Measurements from ENCODE around the gene SOD1. TPM values are rescaled to one million over a fixed set of nuclear protein-coding genes. Genes with fewer than 3 reads are reported as not detected.

Gene SOD1
- total and polyA plus RNA-seq, 2 of the 13 experiments (the other 11 are each of a cell fraction or from before 2014, with no cell fraction given), result 317 to 537 TPM

DNA sequence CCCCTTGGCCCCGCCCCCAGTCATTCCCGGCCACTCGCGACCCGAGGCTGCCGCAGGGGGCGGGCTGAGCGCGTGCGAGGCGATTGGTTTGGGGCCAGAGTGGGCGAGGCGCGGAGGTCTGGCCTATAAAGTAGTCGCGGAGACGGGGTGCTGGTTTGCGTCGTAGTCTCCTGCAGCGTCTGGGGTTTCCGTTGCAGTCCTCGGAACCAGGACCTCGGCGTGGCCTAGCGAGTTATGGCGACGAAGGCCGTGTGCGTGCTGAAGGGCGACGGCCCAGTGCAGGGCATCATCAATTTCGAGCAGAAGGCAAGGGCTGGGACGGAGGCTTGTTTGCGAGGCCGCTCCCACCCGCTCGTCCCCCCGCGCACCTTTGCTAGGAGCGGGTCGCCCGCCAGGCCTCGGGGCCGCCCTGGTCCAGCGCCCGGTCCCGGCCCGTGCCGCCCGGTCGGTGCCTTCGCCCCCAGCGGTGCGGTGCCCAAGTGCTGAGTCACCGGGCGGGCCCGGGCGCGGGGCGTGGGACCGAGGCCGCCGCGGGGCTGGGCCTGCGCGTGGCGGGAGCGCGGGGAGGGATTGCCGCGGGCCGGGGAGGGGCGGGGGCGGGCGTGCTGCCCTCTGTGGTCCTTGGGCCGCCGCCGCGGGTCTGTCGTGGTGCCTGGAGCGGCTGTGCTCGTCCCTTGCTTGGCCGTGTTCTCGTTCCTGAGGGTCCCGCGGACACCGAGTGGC is at the start of gene SOD1 (continued):
- TF ChIP-seq, protein P1, sequence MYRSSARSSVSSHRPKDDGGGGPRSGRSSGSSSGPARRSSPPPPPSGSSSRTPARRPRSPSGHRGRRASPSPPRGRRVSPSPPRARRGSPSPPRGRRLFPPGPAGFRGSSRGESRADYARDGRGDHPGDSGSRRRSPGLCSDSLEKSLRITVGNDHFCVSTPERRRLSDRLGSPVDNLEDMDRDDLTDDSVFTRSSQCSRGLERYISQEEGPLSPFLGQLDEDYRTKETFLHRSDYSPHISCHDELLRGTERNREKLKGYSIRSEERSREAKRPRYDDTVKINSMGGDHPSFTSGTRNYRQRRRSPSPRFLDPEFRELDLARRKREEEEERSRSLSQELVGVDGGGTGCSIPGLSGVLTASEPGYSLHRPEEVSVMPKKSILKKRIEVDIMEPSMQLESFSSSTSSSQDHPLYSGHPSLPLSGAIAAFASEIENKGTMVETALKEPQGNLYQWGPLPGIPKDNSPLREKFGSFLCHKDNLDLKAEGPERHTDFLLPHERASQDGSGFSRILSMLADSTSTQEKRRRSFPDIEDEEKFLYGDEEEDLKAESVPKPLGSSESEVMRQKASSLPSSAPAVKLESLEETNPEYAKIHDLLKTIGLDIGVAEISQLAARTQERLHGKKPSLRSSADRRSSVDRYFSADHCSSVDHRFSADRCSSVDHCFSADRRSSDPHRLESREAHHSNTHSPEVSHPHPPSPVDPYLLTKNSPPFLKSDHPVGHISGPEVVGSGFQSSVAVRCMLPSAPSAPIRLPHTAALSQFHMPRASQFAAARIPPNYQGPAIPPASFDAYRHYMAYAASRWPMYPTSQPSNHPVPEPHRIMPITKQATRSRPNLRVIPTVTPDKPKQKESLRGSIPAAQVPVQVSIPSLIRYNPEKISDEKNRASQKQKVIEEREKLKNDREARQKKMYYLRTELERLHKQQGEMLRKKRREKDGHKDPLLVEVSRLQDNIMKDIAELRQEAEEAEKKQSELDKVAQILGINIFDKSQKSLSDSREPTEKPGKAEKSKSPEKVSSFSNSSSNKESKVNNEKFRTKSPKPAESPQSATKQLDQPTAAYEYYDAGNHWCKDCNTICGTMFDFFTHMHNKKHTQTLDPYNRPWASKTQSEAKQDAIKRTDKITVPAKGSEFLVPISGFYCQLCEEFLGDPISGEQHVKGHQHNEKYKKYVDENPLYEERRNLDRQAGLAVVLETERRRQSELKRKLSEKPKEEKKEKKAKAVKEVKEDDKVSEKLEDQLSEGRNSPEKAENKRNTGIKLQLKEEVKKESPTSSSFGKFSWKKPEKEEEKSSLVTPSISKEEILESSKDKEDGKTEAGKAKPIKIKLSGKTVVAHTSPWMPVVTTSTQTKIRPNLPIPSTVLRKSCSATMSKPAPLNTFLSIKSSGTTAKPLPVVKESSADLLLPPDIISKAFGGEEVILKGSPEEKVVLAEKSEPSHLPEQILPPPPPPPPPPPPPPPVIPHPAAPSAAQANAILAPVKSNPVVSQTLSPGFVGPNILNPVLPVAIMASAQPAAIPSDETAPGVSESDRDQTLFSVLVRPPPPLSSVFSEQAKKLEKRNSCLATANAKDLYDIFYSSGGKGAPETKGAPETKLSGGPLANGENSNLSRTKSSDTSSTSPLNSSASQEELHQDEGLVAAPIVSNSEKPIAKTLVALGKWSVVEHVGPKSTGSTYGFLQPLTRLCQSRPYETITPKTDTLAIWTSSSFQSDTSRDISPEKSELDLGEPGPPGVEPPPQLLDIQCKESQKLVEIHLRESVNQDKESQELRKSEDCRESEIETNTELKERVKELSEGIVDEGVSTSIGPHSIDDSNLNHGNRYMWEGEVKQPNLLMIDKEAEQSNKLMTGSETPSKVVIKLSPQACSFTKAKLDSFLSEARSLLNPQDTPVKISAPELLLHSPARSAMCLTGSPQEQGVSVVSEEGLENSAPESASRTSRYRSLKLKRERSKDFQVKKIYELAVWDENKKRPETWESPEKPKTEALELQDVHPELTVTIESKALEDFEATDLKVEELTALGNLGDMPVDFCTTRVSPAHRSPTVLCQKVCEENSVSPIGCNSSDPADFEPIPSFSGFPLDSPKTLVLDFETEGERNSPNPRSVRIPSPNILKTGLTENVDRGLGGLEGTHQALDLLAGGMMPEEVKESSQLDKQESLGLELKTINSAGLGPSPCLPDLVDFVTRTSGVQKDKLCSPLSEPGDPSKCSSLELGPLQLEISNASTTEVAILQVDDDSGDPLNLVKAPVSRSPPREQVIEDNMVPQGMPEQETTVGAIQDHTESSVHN (CRISPR knock-in tag; IDR thresholded peaks at IDR 0.05), result peak; percentile 38; the same call in 1 of the 2 replicates
- TF ChIP-seq SCMH1 (CRISPR knock-in tag; IDR thresholded peaks at IDR 0.05; ENCODE audit: borderline replicate concordance), result no peak
- TF ChIP-seq ZNF510 (CRISPR knock-in tag; IDR thresholded peaks at IDR 0.05; ENCODE audit: low read depth), result peak; percentile 84
- TF ChIP-seq, protein P2, sequence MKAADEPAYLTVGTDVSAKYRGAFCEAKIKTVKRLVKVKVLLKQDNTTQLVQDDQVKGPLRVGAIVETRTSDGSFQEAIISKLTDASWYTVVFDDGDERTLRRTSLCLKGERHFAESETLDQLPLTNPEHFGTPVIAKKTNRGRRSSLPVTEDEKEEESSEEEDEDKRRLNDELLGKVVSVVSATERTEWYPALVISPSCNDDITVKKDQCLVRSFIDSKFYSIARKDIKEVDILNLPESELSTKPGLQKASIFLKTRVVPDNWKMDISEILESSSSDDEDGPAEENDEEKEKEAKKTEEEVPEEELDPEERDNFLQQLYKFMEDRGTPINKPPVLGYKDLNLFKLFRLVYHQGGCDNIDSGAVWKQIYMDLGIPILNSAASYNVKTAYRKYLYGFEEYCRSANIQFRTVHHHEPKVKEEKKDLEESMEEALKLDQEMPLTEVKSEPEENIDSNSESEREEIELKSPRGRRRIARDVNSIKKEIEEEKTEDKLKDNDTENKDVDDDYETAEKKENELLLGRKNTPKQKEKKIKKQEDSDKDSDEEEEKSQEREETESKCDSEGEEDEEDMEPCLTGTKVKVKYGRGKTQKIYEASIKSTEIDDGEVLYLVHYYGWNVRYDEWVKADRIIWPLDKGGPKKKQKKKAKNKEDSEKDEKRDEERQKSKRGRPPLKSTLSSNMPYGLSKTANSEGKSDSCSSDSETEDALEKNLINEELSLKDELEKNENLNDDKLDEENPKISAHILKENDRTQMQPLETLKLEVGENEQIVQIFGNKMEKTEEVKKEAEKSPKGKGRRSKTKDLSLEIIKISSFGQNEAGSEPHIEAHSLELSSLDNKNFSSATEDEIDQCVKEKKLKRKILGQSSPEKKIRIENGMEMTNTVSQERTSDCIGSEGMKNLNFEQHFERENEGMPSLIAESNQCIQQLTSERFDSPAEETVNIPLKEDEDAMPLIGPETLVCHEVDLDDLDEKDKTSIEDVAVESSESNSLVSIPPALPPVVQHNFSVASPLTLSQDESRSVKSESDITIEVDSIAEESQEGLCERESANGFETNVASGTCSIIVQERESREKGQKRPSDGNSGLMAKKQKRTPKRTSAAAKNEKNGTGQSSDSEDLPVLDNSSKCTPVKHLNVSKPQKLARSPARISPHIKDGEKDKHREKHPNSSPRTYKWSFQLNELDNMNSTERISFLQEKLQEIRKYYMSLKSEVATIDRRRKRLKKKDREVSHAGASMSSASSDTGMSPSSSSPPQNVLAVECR (CRISPR knock-in tag; IDR thresholded peaks at IDR 0.05; ENCODE audit: borderline replicate concordance), result peak; percentile 85
- TF ChIP-seq YEATS4 (CRISPR knock-in tag; IDR thresholded peaks at IDR 0.05; ENCODE audit: borderline replicate concordance), result peak; percentile 93
- TF ChIP-seq NFIB (CRISPR knock-in tag; IDR thresholded peaks at IDR 0.05; ENCODE audit: borderline replicate concordance), result no peak
- no peak for TF ChIP-seq ZNF570 (CRISPR knock-in tag; IDR thresholded peaks at IDR 0.05; ENCODE audit: borderline replicate concordance)
- TF ChIP-seq CHD4 (IDR thresholded peaks at IDR 0.05; ENCODE audit: borderline replicate concordance, low read length), result no peak
- TF ChIP-seq, protein P3, sequence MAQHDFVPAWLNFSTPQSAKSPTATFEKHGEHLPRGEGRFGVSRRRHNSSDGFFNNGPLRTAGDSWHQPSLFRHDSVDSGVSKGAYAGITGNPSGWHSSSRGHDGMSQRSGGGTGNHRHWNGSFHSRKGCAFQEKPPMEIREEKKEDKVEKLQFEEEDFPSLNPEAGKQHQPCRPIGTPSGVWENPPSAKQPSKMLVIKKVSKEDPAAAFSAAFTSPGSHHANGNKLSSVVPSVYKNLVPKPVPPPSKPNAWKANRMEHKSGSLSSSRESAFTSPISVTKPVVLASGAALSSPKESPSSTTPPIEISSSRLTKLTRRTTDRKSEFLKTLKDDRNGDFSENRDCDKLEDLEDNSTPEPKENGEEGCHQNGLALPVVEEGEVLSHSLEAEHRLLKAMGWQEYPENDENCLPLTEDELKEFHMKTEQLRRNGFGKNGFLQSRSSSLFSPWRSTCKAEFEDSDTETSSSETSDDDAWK (CRISPR knock-in tag; IDR thresholded peaks at IDR 0.05), result no peak
- TF ChIP-seq ZBTB20 (CRISPR knock-in tag; IDR thresholded peaks at IDR 0.05; ENCODE audit: borderline replicate concordance, low read depth), result 0 out of 2 replicates have a peak, but pooled peaks have one; percentile 45
- TF ChIP-seq, protein P4, sequence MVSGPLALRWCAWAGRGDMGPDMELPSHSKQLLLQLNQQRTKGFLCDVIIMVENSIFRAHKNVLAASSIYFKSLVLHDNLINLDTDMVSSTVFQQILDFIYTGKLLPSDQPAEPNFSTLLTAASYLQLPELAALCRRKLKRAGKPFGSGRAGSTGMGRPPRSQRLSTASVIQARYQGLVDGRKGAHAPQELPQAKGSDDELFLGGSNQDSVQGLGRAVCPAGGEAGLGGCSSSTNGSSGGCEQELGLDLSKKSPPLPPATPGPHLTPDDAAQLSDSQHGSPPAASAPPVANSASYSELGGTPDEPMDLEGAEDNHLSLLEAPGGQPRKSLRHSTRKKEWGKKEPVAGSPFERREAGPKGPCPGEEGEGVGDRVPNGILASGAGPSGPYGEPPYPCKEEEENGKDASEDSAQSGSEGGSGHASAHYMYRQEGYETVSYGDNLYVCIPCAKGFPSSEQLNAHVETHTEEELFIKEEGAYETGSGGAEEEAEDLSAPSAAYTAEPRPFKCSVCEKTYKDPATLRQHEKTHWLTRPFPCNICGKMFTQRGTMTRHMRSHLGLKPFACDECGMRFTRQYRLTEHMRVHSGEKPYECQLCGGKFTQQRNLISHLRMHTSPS (CRISPR knock-in tag; IDR thresholded peaks at IDR 0.05; ENCODE audit: low read depth), result no peak
- no peak for TF ChIP-seq IKZF1 (IDR thresholded peaks at IDR 0.05)
